NCI-H2029 treated with DMSO at 0.1 percent for 48 hours (cell line): Measurements from ENCODE around the gene WFS1.

ENCODE experiments used
- DNase-seq: peaks from one replicate; lab custom pipeline; 2025; lab: John Stamatoyannopoulos, UW

WFS1 gene

DNA sequence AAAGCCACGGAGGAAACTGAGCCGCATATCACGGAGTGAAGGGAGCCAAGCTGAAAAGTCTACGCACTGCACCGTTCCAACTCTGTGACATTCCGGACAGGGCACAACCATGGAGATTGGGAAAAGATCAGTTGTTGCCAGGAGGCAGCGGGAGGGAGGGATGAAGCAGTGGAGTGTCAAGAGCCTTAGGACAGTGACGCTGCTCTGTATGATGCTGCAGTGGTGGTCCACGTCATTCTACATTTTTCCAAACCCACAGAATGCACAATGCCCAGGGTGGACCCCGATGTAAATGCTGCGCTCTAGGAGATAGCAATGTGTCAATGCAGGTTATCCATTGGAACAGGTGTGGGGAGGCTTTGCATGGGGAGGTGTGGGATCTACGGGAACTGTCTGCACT lies 7.5 kb upstream of the WFS1 start:
- DNase-seq = no peak

GRCh38 chr4:6262847-6263487 lies 6.7 kb upstream of the WFS1 start:
- DNase-seq = no peak

DNA sequence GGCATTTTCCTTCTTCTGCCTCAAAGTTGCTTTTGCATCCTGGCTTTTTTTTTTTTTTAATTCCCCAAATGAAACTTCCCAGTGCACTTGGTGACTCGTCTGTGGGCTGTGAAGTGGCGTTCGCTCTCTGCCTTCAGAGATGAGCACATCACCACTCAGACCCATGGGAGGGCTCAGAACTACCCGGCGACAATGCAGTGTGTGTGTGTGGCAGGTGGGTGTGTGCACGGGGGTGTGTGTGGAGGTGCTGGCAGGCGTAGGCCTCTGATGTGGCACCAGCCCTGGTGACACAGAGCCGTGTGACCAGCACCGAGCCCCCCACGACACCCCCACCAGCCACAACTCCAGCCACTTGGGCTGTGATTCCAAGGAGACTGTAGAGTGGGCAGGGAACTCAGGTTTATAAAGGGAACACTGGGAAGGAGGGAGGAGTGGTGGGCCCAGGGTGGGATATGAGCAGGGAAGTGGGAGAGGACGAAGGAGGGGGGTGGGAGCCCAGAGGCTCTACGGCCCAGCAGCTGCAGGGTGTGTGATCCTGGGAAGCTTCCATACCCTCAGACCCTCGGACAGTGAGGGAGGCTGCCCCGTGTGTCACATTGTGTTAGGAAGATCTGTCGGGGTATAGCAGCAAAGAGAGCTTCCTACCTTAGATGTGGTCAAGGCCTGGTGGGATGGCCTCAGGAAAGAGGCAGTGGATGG lies 6.0 kb upstream of the WFS1 start:
- no peak for DNase-seq

- no peak for DNase-seq
Observed at GRCh38 chr4:6264225-6264540, 5.5 kb upstream of the WFS1 start.

DNA sequence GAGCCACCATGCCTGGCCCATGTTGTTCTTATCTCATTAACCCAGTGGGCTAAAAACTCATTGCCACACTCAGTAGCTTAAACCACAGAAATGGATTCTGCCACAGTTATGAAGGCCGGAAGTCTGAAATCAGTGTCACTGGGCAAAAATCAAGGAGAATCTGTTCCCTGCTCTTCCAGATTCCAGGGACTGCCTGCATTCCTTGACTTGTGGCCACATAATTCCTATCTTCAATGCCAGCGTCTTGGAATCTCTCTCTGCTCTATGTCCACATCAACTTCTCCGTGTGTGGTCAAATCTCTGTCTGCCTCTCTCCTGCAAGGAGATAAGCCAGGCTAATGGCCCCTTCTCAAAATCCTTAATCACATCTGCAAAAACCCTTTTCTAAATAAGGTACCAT lies 4.1 kb upstream of the WFS1 start:
- no peak for DNase-seq

DNA sequence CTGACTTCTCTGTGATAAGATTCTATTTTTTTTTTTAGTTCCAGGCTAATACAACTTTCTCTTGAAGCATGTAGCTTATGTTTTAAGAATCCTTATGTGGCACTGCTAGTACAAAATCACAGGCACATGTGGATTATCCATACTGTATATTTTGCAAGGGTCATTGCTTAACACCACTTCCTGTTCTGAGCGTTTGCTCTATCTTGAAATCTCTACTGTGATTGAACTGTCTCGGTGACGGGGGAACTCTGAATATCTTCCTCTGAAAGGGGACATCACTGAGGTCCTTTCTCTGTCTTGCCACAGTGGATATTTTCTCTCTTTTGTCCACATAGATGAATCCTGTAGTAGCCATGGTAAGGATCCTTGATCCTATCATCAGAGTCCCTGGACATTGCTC lies 2.1 kb upstream of the WFS1 start:
- DNase-seq = no peak

DNA sequence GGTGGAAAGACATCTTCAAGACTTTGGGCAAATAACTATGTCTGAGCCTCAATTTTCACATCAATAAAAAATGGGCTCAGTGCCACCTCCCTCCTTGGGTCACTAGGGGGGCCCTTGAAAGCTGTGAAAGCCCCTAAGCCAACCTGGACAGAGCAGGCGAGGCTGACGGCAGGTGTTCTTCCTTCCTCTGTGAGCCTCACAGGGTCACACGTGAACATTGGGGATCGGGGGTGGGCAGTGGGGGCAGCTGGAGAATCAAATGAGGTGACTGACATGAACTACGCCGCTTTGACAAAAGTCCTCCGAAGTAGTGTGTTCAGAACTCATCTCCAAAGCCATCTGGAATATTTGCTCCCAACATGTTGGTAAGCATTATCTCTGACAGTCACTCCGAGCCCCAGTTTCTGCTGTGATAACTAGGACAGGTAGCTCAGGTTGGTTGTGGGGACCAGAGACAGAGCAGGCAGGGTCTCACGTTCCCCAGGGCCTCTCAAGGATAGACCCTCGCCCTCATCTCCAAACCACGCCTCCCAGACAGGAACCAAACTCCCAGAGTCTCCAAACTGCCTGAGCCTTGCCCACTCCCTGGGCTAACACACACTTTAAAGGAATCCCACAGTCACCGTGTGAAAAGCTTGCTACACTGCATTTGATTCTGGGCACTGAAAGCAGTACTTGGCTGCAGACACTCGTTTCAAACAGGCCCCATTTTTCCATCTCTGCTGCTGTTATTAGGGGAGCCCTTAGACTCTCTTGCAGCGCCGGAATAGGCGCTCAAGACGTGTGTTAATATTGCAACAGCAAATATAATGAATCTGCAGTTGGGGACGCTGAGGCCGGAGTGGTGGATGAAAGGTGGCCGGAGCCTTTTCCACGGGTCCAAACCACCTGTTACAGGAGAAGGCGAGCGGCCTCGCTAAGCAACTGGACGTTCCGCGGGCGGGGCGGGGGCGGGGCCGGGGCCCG lies 717 bp upstream of the WFS1 start:
- no peak for DNase-seq

- no peak for DNase-seq
Observed at GRCh38 chr4:6270636-6271121, 1.0 kb downstream of the WFS1 start.

DNA sequence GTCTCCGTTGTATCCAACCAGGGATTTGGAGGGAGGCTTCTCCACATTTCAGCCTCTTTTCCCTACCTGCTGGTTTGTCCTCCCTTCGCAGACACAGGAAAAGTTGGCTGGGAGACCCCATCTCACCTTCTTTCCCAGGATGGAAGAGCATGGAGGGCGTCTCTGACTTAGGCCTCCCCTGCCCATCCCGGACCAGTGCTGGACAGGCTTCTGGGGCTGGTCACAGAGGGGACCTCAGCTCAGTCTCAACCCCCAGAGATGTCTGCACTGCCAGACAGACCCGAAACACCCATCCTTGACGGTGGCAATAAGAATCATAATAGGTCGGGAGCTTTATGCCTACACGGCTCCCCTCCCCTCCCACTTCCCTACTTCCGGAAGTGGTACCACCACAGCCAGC lies 1.6 kb downstream of the WFS1 start:
- DNase-seq = no peak

GRCh38 chr4:6271701-6272465 lies 2.2 kb downstream of the WFS1 start:
- DNase-seq = no peak

DNA sequence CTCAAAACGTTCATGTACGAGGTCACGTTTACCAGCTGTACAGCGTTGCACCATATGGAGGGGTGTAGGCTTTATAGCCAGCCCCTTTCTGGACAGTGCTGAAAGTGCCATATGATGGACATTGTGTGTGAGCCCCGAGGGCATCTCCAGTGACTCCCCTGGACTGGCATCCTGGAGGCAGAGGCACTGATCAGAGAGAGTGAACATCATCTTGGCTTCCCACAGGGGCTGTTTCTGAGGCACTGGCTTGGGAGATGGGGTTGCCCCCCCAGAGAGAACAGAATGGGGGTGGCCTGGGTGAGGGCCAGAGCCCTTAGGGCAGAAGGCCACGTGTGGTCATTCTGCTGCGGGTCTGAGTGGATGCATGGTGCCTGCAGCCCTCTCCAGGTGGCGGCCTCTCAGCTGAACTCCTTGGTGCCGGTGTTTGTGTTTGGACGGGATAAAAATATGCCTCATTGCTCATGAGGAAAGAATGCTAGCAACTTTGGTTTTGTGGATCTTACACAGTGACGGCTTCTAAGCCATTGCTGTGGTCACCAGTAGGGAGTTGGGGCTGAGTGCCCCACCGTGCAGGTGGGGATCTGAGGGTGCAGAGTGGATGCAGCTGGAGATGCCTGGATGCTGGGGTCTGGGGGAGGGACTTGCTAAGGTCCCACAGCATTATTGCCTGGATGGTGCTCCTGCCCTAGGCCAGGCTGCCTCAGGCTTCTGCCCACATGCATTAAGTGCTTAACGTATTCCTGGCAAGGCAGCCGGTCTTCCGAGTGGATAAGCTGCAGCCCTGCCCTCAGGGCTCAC lies 3.4 kb downstream of the WFS1 start:
- DNase-seq = no peak

DNA sequence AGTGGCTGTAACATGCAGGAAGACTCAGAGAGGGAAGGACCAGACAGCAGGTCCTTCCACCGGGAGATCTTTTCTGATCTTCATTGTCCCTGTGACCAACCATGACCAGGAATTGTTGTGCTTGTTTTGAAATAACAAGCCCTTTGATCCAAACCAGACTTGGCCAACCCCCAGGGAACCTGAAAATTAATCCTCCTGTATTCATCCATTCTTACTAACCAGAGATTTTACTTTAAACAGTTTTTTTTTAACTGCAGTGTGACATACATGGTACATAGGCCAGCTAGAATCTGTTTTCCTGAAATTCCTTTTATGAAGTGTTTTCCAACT lies 4.0 kb downstream of the WFS1 start:
- DNase-seq = no peak

GRCh38 chr4:6275351-6275750 lies 5.7 kb downstream of the WFS1 start:
- no peak for DNase-seq

DNA sequence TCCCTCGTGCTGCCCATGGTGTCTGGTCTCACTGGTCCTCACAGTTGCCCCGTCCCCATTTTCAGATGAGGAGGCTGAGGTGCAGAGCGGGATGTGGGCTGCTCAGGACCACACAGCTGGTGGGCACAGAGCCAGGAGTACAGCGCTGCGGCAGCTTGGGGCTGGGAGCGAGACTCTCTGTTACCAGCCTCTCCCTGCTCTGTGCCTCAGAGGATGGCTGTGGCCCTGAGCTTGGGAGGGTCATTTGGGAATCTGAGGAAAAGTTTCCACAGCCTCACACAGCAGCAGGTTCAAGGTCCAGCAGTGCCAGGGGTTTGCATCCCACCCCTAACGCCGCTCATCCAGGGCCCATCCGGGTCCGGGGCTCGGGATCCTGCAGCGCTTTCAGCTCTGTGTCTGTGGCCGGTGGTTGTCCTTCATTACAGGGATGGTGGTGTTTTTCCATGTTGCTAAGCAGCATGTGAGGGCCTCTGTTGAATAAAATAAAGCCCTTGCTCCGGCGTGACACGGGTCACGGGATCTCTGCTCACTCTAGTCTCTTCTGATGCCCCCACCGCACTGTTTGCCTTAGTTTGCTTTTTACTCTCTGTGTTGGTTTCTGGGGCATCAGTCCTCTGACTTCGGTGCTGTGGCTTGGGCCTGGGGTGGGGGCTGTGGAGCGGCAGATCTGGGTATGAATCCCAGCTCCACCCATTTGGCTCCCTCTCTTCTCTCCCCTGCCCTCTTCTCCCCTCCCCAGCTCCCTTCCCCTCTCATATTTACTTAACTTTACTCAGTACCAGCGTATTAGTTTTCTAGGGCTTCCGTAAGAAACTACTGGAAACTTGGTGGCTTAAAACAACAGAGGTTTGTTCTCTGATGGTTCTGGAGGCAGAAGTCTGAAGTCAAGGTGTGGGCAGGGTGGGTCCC lies 6.5 kb downstream of the WFS1 start:
- DNase-seq = no peak

DNA sequence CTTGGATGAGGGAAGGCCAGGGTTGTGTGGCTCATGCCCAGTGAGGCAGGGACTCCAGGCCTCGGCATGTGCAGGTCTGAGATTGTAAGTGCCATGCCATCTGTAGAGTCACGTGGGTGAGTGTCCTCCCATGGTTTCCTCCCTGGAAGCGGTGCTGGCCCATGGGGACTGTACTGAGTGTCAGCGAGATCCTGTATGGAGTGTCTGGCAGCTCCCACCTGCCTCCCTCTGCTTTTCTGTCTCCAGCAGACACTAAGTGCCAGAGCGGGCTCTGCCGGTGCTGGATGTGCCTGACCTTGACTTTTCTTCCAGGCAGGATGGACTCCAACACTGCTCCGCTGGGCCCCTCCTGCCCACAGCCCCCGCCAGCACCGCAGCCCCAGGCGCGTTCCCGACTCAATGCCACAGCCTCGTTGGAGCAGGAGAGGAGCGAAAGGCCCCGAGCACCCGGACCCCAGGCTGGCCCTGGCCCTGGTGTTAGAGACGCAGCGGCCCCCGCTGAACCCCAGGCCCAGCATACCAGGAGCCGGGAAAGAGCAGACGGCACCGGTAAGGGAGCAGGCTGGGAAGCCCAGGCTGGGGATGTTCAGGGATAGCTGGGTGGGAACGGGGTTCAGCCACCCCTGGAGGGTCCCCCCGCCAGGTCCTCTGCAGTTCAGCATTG lies 7.6 kb downstream of the WFS1 start:
- DNase-seq = no peak

GRCh38 chr4:6277935-6278800 lies 8.5 kb downstream of the WFS1 start:
- no peak for DNase-seq

DNA sequence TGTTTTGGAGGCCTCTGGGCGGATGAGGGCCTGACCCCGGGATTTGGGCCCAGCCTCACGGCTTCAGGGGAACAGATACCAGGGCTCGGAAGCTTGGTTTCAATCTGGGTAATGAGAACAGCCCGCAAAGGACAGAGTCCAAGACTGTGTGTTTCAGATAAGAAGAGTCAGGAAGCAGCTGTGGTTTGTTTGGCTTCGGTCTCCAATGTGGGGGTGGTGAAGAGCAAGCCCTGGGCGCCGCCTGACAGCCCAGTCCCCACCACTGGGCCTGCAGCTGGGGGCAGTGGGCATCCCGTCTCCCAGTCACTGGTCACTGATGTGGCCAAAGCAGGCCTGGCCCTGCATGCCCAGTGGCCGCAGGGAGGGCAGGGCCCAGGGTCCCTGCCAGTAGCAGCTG lies 9.1 kb downstream of the WFS1 start:
- DNase-seq = no peak

- no peak for DNase-seq
Observed at GRCh38 chr4:6279582-6280289, 10.1 kb downstream of the WFS1 start.
